SH-SY5Y (cell line): ENCODE results near the gene CER1.

ENCODE experiments used
- GATA2 ChIP-seq: IDR thresholded peaks from 2 replicates; pipeline ENCODE4 v1.6.1; 2011; ENCODE audit warnings: mild to moderate bottlenecking, low read depth, low read length
- GATA3 ChIP-seq: IDR thresholded peaks from 2 replicates; pipeline ENCODE4 v1.6.1; 2011; ENCODE audit warnings: low read depth, mild to moderate bottlenecking, low read length, moderate library complexity

DNA sequence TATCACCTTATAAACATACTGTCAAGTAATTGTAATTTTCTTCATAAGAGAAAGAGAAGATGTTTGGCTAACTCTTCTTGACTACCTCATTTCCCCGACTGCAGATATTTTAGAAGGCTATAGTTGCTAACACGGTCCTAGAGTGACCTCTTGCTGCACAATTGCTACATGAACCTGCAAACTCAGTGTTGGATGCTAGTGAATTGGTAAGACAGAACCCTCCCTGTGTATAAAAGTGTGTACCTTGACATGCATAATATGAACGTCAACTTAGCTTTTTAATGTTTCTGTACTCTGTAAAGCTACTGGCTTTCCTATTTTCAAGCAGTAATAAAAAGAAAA, 46.7 kb upstream of the CER1 start:
- TF ChIP-seq GATA2 (no peak), GATA3 (no peak)
